Erythroblast (primary cell): ENCODE data around the gene IL3RA.

Source experiments
- DNase-seq, 2 experiments: peaks; one replicate each; lab custom pipeline; 2025; lab: John Stamatoyannopoulos, UW
- GATA1 ChIP-seq: IDR thresholded peaks from 2 replicates; pipeline ENCODE4 v1.6.1; 2011; ENCODE audit warnings: low read depth, mild to moderate bottlenecking, control low read depth, low read length, moderate library complexity
- POLR2A ChIP-seq: IDR thresholded peaks from 2 replicates; pipeline ENCODE4 v1.6.1; 2011; ENCODE audit warnings: mild to moderate bottlenecking, low read length

IL3RA gene

GRCh38 chrX:1427756-1428155 lies 91.2 kb downstream of the IL3RA start:
- no peak for DNase-seq
- no peak for TF ChIP-seq GATA1
- no peak for TF ChIP-seq POLR2A

- no peak for TF ChIP-seq POLR2A
- no peak for TF ChIP-seq GATA1
- DNase-seq = no peak
Measured at GRCh38 chrX:1430451-1430850, 93.9 kb downstream of the IL3RA start.
